Measurements from ENCODE around the gene MPPE1. TPM values are rescaled to one million over a fixed set of nuclear protein-coding genes. Genes with fewer than 3 reads are reported as not detected.

MPPE1 gene
- total and polyA plus RNA-seq, 9 of the 15 experiments (the other 6 are each of a cell fraction or from before 2014, with no cell fraction given) = 10.7 to 19.5 (median 13.3) TPM

DNA sequence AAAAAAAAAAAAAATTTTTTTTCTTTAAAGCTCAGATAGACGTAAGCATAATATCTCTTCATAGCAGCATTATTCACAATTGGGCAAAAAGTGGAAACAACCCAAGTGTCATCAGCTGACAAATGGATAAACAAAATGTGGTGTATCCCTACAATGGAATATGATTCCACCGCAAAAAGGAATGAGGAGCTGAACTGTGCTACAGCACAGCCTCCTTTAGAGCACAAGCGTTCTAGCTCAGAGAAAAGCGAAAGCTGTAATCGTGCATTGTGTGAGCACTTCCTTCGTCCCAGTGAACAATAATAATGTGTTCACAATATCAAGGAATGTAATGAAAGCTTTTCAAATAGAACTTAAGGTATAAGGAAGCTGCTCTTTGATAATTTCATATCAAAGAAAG lies 68.6 kb downstream of the MPPE1 start (continued):
- TF ChIP-seq, protein P1, sequence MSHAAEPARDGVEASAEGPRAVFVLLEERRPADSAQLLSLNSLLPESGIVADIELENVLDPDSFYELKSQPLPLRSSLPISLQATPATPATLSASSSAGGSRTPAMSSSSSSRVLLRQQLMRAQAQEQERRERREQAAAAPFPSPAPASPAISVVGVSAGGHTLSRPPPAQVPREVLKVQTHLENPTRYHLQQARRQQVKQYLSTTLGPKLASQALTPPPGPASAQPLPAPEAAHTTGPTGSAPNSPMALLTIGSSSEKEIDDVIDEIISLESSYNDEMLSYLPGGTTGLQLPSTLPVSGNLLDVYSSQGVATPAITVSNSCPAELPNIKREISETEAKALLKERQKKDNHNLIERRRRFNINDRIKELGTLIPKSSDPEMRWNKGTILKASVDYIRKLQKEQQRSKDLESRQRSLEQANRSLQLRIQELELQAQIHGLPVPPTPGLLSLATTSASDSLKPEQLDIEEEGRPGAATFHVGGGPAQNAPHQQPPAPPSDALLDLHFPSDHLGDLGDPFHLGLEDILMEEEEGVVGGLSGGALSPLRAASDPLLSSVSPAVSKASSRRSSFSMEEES (CRISPR knock-in tag; IDR thresholded peaks at IDR 0.05) = no peak
- TF ChIP-seq TCF7L2 (IDR thresholded peaks at IDR 0.05; ENCODE audit: low read depth, low read length) (no peak), ZNF143 (CRISPR knock-in tag; IDR thresholded peaks at IDR 0.05) (no peak)
- TF ChIP-seq, protein P2, sequence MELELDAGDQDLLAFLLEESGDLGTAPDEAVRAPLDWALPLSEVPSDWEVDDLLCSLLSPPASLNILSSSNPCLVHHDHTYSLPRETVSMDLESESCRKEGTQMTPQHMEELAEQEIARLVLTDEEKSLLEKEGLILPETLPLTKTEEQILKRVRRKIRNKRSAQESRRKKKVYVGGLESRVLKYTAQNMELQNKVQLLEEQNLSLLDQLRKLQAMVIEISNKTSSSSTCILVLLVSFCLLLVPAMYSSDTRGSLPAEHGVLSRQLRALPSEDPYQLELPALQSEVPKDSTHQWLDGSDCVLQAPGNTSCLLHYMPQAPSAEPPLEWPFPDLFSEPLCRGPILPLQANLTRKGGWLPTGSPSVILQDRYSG (tag; conservative IDR thresholded peaks at IDR 0.05; ENCODE audit: low read depth) = no peak

- BruUV-seq (replicated peaks) = no TSS peak
- Histone ChIP-seq H3K4me3 (no peak overlapping the region), H4K20me1 (replicated peaks; ENCODE audit: control insufficient read depth, insufficient read depth, low read length) (no peaks in the 10 kb centered on the region), H3K9me1 (ENCODE audit: control insufficient read depth, insufficient read depth, low read length) (no peaks in the 10 kb centered on the region), H3K36me3 (ENCODE audit: control insufficient read depth, insufficient read depth, low read length) (no peaks in the 10 kb centered on the region), H3K4me2 (ENCODE audit: insufficient read depth, low read length) (no peak overlapping the region), H3K4me1 (replicated peaks in 1 of 2; ENCODE audit: control insufficient read depth in 2 of 2, insufficient read depth in 2 of 2, low read length in 2 of 2) (no peaks in the 10 kb centered on the region), H3K9ac (ENCODE audit: insufficient read depth in 1 of 2, low read depth in 2 of 2, low read length in 2 of 2) (no peak overlapping the region), H3K27me3 (ENCODE audit: control insufficient read depth in 2 of 2, insufficient read depth in 2 of 2, low read length in 2 of 2) (no peaks in the 10 kb centered on the region), H3K79me2 (ENCODE audit: control insufficient read depth, insufficient read depth, low read length) (no peaks in the 10 kb centered on the region), H2AFZ (ENCODE audit: low read depth, low read length) (no peak overlapping the region), H3K9me3 (replicated peaks; ENCODE audit: control insufficient read depth, insufficient read depth, low read depth, low read length) (no peaks in the 10 kb centered on the region), H3K27ac (ENCODE audit: extremely low read depth, low read depth, low read length) (no peak overlapping the region)
- ChIA-PET POLR2A (interaction anchor here (0.8 kb wide), 1 partner anchor 116 kb away, joined by 3 read pairs; no protein-coding TSS in a partner anchor), CTCF (ENCODE audit: low intra/inter-chr PET ratio) (no interaction called here)
- ATAC-seq = no peak
- in situ Hi-C loops (cut with MboI) = no loop called here
- FAIRE-seq = no peak
- DNase-seq (ENCODE audit: extremely low read depth in 1 of 4, low spot score in 3 of 4) = no peak
- intact Hi-C loops (cut with micrococcal nuclease) = no loop called here
- 21% methylated on average over 5 of the region's 5 CpGs for WGBS (ENCODE audit: insufficient coverage, low coverage, missing lambda C conversion rate)
- TF ChIP-seq DNMT1 (IDR thresholded peaks at IDR 0.05) (no peak), SNRNP70 (optimal IDR thresholded peaks at IDR 0.05; ENCODE audit: low read depth, low read length) (no peak), ZKSCAN3 (CRISPR knock-in tag; IDR thresholded peaks at IDR 0.05) (no peak), WHSC1 (IDR thresholded peaks at IDR 0.05; ENCODE audit: low read length) (no peak), GABPB2 (CRISPR knock-in tag; conservative IDR thresholded peaks at IDR 0.05) (no peak), POLR2AphosphoS2 (IDR thresholded peaks at IDR 0.05; ENCODE audit: low read length) (no peak), ZNF41 (CRISPR knock-in tag; conservative IDR thresholded peaks at IDR 0.05) (no peak), ZKSCAN1 (IDR thresholded peaks at IDR 0.05; ENCODE audit: low read depth, low read length) (no peak), SIN3A (IDR thresholded peaks at IDR 0.05; ENCODE audit: borderline replicate concordance in 2 of 2, control insufficient read depth in 1 of 2, low read depth in 2 of 2, low read length in 2 of 2) (no peak)
- TF ChIP-seq, protein P3, sequence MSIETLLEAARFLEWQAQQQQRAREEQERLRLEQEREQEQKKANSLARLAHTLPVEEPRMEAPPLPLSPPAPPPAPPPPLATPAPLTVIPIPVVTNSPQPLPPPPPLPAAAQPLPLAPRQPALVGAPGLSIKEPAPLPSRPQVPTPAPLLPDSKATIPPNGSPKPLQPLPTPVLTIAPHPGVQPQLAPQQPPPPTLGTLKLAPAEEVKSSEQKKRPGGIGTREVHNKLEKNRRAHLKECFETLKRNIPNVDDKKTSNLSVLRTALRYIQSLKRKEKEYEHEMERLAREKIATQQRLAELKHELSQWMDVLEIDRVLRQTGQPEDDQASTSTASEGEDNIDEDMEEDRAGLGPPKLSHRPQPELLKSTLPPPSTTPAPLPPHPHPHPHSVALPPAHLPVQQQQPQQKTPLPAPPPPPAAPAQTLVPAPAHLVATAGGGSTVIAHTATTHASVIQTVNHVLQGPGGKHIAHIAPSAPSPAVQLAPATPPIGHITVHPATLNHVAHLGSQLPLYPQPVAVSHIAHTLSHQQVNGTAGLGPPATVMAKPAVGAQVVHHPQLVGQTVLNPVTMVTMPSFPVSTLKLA (conservative IDR thresholded peaks at IDR 0.05) = no peak
- TF ChIP-seq, protein P4, sequence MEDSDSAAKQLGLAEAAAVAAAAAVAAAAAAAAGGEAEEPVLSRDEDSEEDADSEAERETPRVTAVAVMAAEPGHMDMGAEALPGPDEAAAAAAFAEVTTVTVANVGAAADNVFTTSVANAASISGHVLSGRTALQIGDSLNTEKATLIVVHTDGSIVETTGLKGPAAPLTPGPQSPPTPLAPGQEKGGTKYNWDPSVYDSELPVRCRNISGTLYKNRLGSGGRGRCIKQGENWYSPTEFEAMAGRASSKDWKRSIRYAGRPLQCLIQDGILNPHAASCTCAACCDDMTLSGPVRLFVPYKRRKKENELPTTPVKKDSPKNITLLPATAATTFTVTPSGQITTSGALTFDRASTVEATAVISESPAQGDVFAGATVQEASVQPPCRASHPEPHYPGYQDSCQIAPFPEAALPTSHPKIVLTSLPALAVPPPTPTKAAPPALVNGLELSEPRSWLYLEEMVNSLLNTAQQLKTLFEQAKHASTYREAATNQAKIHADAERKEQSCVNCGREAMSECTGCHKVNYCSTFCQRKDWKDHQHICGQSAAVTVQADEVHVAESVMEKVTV (CRISPR knock-in tag; IDR thresholded peaks at IDR 0.05) = no peak
Observed at GRCh38 chr18:11834772-11835171, 73.3 kb downstream of the MPPE1 start.
